GM15510 (cell line): ENCODE results near the gene RUNX2.

Experiments
- POLR2A ChIP-seq: IDR thresholded peaks from 3 replicates; pipeline ENCODE4 v1.6.1; 2011; ENCODE audit warnings: borderline replicate concordance; ENCODE audit not compliant: insufficient read length; ENCODE audit errors: extremely low read depth

The RUNX2 gene

GRCh38 chr6:45472382-45472781 is 144.3 kb downstream of the RUNX2 start:
- no peak for TF ChIP-seq POLR2A

- TF ChIP-seq POLR2A = no peak
Observed at GRCh38 chr6:45473121-45473993, 145.2 kb downstream of the RUNX2 start.

- TF ChIP-seq POLR2A = no peak
Observed at GRCh38 chr6:45474376-45474775, 146.2 kb downstream of the RUNX2 start.

- TF ChIP-seq POLR2A = no peak
Observed at GRCh38 chr6:45476341-45476740, 148.2 kb downstream of the RUNX2 start.

GRCh38 chr6:45477278-45477677 is 149.1 kb downstream of the RUNX2 start:
- TF ChIP-seq POLR2A = no peak

GRCh38 chr6:45477790-45478189 is 149.7 kb downstream of the RUNX2 start:
- TF ChIP-seq POLR2A = no peak

- TF ChIP-seq POLR2A = no peak
Observed at GRCh38 chr6:45478240-45478639, 150.1 kb downstream of the RUNX2 start.

- no peak for TF ChIP-seq POLR2A
Observed at GRCh38 chr6:45479834-45480751, 152.0 kb downstream of the RUNX2 start.

- TF ChIP-seq POLR2A = no peak
Observed at GRCh38 chr6:45480752-45481415, 152.8 kb downstream of the RUNX2 start.

- TF ChIP-seq POLR2A = no peak
Observed at GRCh38 chr6:45483021-45483420, 154.9 kb downstream of the RUNX2 start.

GRCh38 chr6:45483501-45483900 is 155.4 kb downstream of the RUNX2 start:
- no peak for TF ChIP-seq POLR2A

- no peak for TF ChIP-seq POLR2A
Observed at GRCh38 chr6:45486736-45487135, 158.6 kb downstream of the RUNX2 start.

- TF ChIP-seq POLR2A = no peak
Observed at GRCh38 chr6:45487645-45488044, 159.5 kb downstream of the RUNX2 start.

GRCh38 chr6:45488269-45488668 is 160.1 kb downstream of the RUNX2 start:
- TF ChIP-seq POLR2A = no peak

- no peak for TF ChIP-seq POLR2A
Observed at GRCh38 chr6:45488889-45489288, 160.8 kb downstream of the RUNX2 start.

GRCh38 chr6:45491048-45491735 is 163.1 kb downstream of the RUNX2 start:
- TF ChIP-seq POLR2A = no peak
